ENCODE measurements around the gene SLC2A5.

The SLC2A5 gene

DNA sequence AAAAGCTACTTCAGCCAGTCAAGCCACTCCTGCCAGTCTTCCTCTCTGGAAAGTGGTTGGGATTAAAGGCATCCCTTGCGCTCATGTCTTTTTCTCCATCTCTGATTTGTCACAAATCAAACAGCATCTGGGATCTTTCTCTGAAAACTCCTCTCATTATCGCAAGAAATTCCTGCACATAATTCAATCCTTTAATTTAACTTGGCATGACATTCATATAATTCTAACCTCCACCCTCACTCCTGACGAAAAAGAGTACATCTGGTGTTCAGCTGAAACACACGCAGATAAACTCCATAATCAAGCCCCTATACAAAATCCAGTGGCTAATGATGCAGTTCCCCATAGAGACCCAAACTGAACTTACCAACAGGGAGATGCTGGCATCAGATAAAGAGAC, 19.4 kb upstream of the SLC2A5 start:
- DNase-seq: no peak

DNA sequence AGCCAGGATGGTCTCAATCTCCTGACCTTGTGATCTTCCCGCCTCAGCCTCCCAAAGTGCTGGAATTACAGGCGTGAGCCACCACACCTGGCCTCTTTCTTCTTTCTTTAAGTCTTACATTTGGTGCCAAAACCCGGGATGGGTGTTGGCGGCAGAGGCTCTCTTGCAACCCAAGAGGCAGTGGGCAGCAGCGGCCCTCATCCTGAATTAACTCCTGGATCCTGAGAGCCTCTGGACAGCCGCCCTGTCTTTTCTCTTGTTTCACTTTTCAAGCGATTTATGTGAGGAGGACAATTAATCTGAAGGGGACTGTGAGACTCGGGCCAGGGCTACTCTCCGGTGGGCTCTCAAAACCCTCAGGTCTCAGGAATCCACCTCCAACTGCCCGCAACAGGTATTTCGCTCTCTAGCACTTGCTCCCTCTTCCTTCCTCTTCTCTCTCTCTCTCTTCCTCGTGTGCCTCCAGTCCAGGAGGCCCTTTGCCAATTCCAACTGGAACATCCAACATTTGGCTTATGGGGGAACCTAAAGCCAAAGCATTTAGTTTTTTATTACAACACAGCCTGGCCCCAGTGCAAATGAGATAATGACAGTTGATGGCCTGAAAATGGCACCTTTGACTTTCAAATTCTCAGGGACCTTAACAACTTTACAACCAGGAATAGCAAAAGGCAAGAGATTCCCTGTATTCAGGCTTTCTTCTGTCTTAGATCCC, 18.1 kb upstream of the SLC2A5 start:
- DNase-seq: no peak

DNA sequence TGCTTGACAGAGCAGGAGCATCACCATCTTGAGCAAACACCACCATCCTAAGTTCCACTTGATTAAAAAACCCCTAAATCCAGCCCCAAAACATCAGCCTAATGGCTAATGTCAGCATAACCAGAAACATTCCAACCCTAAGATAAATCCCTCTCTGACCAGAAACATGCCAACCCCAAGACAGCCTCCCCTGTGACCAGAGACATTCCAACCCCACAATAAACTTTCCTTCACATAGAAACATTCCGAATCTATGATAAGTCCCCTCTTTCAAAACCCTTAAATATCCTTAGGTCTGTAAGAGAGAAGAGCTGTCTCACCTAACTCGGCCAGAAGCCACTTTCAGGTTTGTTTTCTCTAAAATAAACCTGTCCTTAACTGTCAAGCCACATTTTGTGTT, 17.4 kb upstream of the SLC2A5 start:
- no peak for DNase-seq

DNA sequence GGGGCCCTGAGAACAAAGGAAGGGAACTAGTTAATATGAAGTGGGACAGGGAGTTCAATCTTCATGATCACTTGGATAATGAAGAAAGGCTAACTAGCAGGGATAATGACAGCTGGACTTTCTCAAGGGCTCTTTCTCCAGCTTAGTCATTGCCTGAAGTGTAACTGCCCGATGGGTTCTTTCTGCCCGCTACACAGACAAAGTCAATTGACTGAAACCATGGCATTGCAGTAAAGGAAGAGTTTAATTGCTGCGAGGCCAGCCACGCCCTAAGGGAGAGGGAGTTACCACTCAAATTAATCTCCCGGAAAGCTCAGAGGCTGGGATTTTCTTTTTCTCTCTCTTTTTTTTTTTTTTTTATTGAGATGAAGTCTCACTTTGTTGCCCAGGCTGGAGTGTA, 16.6 kb upstream of the SLC2A5 start:
- no peak for DNase-seq

DNA sequence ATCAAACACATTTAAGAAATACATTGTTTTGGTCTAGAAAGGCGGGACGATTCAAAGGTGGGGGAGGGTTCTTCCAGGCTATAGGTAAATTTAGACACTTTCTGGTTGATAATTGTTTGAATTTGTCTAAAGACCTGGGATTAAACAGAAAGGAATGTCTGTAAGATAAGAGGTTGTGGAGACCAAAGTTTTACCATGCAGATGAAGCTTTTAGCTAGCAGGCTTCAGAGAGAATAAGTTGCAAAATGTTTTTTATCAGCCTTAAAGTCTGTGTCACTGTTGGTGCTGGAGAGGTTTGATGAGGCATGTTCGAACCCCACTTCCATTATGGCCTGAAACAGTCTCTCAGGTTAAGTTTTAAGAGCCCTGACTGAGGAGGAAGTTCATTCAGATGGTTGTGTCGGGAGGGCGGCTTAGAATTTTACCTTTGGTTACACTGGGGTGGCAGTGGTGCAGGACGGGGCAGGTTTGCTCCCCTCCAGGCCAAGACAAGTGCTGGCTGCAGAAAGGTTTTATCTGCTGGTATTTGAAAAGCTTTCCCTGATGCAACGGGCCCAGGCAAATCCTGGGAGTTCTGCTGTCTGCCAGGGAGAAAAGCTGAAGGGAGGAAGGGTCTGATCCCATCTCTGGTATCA, 16.0 kb upstream of the SLC2A5 start:
- no peak for DNase-seq

DNA sequence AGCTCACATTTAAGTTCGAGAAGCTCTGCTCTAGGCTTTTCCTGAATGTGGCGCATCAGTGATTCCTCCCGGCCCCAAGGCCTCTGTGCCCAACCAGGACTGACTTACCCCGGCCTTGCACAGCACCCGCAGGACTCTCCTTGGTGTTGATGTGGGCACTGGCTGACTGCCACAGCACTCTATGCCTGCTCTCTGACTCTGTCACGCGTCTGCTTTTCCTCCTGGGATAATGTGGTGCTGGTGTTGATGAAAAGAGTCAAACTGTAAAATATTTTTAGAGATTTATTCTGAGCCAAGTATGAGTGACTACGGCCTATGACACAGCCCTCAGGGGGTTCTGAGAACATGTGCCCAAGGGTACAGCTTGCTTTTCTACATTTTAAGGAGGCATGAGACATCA, 15.5 kb upstream of the SLC2A5 start:
- no peak for DNase-seq

DNA sequence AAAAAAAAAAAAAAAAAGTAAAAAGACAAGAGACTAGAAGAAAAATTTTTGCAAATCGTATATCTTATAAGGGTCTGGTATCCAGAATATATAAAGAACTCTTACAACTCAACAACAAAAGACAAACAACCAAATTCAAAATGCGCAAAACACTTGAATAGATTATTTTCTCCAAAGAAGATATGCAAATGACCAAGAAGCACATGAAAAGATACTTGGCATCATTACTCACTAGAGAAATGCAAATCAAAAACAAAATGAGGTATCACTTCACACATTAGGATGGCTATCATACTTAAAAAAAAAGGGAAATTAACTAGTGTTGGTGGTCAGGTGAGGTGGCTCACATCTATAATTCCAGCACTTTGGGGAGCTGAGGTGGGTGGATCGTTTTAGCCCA, 12.0 kb upstream of the SLC2A5 start:
- no peak for DNase-seq

DNA sequence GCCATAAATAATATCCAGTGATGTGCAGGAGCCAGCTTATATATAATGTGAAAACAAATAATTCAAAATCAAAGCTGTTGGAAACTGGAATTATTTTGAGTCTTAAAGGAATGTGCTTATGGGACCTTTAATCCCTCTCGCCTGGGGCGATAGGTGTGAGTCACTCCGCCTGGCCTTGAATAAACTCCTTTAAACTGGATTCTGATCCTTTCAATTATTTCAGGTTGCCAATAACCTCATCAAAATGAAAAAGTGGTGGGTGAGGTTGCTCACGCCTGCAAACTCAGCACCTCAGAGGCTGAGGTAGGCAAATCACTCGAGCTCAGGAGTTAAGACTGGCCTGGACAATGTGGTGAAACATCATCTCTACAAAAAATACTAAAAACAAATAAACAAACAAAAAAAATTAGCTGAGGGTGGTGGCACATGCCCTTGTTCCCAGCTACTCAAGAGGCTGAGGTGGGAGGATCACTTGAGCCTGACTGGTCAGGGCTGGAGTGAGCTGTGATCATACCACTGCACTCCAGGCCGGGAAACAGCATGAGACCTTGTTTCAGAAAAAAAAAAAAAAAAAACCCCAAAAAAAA, 11.4 kb upstream of the SLC2A5 start:
- DNase-seq: no peak

DNA sequence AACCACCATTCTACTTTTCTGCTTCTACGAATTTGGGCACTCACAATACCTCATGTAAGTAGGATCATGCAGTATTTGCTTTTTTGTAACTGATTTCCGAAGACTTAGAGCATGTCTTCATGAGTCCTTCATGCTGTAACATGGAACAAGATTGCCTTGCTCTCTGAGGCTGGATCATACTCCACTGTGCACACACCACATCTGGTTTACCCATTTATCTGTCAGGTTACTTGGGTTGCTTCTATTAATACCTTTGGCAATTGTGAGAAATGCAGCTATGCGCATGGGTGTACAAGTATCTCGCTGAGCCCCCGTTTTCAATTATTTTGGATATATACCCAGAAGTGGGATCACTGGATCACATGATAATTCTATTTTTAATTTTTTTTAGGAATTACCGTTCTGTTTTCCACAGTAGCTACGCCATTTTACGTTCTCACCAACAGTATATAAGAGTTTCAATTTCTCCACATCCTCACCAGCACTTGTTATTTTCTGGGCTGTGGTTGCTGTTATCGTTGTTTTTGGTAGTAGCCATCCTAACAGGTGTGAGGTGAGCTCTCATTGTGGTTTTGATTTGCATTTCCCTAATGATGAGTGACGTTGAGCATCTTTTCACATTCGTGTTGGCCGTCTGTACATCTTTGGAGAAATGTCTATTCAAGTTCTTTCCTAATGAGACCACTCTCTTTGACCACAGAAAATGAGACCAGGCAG, 10.7 kb upstream of the SLC2A5 start:
- DNase-seq: no peak

DNA sequence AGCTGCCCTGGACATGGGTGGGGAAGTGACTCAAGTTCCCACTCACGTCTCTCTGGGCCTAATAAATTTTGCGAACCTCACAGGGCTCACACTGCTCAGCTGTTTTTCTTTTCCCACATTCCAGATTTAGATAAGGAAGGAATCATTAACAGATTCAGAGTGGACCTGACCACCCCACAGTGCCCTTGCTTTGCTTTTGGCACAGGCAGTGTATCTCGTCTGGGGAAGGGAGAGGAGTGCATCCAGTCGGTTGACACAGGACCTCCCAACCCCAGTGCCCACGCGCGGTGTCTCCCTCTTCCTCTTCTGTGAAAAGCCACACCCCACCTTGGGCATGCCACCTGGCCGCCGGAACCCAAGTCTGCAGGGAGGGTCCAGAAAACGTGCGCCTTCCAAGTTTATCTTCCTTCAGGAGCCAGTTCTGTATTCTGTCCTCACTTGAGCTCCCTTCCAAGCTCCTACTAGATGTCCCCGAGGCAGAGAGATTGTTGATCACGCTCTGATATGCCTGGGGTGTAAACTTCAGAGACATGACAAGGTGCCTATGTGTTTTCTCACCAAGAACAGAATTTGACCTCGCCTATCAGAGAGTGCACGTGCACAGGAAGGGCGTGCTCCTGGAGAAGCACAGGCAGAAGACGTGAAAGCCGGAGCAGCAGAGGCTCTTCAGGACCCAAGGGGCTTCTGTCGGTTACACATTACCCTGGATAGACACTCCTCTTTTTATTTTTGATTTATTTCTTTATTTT, 9.5 kb upstream of the SLC2A5 start:
- DNase-seq: no peak

DNA sequence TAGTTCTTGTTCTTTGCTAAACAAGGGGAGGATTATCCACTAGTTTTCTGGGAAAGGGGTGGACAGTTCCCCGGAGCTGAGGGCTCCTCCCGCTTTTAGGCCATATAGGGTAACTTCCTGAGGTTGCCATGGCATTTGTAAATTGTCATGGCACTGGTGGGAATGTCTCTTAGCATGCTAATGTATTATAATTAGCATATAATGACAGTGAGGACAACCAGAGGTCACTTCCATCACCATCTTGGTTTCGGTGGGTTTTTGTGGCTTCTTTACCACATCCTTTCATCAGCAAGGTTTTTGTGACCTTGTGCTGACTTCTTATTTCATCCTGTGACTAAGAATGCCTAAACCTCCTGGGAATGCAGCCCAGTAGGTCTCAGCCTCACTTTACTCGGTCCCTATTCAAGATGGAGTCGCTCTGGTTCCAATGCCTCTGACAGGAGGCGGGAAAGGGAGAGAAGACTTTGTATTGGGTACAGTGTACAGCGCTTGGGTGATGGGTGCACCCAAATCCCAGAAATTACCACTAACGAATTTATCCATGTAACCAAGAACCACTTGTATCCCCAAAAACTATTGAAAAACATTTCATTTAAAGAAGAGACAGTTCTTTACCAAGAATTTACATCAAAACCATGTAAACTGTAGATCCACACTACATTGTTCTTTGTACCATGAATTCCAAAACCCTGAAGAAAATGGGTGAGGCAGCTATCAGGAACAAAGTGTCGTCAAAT, 8.7 kb upstream of the SLC2A5 start:
- DNase-seq: no peak

DNA sequence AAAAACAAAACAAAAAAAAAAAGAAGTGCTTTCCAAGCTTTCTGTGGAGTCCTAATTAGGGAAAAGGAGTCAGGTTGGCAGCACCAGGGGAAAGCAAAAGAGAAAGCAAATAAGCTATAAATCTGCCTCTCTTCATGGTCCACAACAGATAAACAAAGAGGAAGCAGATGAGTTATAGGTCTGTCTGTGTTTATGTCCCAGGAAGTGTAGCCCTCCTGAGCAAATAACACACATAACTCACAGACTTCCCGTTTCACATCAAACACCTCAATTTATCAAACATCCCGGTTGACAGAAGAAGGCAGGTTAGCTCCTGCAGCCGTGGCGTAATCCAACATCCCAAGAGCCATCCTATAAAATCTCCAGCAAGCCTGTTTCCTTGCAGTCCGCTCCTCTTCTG, 5.6 kb upstream of the SLC2A5 start:
- no peak for DNase-seq

DNA sequence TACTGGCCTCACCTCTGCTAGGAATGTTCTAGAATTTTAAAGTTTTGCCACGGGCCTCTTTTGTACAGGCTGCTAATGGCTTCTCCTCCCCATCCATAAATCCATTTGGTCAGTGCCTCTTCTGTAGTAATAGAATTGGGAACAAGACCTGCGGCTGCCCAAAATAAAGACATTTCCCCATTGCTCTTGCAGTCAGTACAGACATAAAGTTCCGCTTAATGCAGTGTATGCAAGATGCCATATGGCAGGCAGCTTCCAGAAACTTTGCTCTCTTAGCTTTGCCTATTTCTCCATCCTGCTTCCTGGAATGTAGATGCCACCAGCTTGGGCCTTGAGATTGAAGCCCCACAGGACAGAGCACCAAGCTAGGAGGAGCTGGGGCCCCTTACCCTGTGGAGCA, 3.7 kb upstream of the SLC2A5 start:
- DNase-seq: no peak

DNA sequence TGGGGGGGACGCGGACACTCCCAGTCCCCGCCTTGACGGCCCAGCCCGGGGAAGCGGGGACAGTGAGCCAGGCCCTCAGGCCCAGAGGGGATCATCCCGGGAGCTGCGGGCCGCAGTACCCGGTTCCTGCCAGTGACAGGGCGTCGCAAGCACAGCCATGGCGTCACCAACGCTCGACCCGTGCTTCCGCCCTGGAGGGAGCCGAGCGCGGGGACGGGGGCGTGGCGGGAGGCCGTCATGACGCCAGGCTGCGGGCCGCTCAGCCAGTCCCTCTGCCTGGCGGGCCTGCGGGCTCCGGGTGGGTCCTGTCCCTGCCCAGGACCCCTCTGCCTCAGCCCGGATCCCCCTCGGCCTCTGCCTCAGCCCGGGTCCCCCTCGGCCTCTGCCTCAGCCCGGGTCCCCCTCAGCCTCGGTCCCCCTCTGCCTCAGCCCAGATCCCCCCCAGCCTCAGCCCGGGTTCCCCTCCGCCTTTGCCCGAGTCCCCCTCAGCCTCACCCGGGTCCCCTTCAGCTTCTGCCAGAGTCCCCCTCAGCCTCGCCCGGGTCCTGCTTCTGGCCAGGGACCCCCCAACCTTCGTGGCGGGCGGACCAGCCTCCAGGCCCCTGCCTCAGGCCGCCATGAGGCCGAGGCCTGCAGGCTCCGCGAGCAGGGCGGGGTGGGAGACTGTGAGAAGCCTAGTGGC, 2.3 kb upstream of the SLC2A5 start:
- DNase-seq: no peak

DNA sequence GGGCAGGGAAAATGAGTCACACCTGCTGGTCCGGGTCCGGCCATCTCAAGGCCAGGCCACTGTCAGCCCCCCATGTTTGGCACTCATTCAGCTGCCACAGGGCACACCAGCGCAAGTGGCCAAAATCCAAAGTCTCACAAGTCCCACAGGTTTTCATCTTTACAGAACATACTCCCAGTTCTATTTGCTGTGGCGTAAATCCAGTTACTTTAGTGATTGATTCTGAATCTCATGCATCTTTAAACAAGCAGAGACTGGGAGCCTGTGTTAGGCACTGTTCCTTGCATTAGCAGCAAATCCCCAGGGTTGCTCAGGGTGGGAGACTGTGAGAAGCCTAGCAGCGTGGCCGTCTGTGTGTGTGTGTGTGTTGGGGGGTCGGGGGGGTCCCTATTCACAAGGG, 1.1 kb upstream of the SLC2A5 start:
- no peak for DNase-seq

DNA sequence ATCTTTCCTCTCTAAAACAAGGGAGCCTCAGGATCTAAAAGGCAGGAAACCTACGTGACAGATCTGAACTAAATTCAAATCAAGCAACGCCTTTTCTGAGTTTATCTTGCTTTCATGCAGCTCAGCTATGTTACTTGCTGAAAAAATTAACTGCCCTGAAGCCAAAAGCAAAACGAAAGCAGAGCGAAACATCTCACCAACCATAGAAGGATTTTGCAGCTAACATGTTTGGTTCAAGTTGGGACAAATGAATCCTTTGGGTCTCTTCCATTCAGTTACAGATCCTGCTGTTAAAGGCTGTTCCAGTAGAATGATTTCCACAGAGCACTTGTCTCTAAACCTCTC, 482 bp downstream of the SLC2A5 start:
- DNase-seq: no peak

DNA sequence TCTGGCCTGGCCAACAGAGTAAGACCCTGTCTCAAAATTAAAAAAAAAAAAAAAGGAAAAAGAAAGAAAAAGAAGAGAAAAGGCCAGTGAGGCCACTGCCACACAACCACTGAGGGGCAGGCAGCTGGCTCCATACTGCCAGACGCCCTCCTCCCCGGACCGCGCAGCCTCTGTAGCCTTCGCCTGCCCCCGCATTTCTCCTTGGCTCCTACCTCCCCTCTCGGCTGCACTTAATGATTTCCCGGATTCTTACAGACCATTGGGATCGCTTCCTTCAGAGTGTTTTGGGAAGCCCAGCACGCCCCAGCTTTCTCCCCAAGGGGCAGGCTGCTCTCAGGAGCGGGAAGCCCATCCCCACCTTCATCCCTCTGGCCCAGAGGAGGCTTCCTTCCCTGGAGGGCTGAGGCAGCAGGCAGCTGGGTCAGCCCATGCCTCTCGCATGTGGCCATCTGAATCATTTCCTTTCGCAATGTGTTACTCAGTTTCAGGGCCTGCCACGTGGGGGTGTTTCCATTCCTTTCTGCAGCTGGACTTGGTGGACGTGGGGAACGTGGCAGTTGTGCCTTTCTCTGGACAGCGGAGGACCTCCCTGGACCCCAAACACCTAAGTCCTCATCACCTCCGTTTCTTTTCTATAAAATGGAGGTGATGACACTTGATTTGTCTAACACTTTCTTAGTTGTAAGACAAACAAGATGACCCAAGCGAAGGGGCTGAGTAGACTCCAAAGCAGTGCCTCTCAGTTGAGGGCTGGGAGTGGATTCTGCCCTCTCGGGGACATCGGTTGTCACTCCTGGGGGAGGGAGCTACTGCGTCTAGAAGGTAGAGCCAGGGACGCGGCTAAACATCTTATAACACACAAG, 2.3 kb downstream of the SLC2A5 start:
- no peak for DNase-seq

DNA sequence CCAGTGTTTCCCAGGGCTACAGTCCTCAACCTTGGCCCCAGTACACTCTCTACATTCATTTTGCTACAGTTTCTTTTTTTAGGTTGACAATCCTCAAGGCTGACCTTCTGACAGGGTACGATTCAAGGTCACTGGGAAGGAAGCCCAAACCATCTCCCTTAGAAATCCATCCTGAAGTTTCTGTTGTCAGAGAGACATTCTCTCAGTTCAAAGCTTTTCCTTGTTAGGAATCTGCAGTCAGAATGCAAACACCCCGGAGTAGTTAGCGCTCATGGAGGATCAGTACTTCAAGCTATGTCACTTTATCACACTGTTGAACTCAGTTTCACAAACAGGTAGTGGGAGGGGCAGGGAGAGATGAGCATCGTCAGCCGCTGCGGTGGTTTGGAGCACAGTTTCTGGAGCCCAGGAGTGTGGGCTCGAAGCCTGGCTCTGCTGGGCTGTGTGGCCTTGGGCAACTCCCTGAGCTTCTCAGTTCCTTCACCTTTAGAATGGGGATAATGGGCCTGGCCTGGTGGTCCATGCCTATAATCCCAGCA, 4.2 kb downstream of the SLC2A5 start:
- DNase-seq: no peak

DNA sequence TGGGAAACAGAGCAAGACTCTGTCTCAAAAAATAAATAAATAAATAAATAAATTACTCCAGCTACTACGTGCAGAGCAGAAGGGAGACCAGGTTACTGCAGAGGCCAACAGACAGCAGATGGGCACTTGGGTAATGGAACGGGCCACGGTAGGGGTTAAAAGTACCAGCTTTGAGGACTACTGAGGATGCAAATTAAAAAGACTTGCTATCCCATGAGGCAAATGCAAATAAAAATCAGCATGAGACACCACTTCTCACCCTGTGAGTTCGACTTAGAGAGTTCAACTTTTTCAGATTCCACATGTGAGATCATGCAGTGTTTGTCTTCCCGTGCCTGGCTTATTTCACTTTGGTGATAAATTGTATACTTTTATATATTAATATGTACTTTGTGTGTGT, 6.6 kb downstream of the SLC2A5 start:
- DNase-seq: no peak

DNA sequence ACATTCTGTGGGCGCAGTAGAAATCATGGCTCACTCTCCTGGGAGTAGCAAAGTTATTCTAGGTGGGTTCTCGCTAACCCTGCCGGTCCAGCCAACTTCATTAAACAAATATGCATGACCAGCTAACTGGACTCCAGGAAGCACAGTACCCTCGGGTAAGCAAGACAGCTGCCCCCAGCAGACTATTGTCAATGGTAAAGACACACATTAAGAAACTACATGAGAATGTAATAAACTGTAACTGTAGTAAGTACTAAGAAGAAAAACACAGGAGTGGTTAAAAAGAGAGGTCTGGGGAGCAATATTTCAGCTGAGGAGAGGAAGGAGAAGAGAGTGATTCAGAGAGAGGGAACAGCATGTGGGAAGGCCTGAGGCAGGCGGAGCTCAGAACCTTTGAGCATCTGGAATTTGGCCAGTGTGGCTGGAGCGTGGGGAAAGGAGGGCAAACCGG, 7.4 kb downstream of the SLC2A5 start:
- no peak for DNase-seq

Data from stimulated activated CD4-positive, alpha-beta T cell treated with anti-CD3 and anti-CD28 coated beads, Interleukin-4, amount 100 ng/mL, for 24 hours (primary cell).